Measurements from ENCODE around the gene STPG2.
"Not testable (repeated sequence)": the region's sequence is repeated elsewhere in the genome, so short reads cannot be mapped to it uniquely, and the experiment has no call there.

The STPG2 gene

DNA sequence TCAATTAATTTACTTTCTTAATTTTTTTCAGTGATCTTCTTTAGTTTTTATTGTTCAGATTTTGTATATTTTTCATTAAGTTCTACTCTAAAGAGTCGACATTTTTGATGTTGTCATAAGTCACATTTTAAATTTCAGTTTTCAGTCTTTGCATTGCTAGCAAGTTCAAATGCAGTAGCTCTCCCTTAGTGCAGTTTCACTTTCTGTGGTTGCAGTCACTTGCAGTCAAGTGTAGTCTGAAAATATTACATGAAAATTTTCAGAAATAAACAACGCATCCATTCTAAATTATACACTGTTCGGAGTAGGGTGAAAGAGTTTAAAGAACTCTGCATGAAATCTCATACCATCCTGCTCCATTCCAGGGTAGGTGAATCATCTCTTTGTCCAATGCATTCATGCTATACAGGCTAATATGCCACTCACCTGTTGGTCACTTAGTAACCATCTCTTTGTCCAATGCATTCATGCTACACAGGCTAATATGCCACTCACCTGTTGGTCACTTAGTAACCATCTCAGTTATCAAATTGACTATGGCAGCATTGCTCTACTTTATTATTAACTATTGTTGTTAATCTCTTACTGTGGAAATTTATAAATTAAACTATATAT lies 356.9 kb downstream of the STPG2 start:
- no peak for DNase-seq

GRCh38 chr4:97778174-97778573 lies 365.1 kb downstream of the STPG2 start:
- DNase-seq = no peak

GRCh38 chr4:97774347-97774989 lies 368.8 kb downstream of the STPG2 start:
- DNase-seq = no peak

DNA sequence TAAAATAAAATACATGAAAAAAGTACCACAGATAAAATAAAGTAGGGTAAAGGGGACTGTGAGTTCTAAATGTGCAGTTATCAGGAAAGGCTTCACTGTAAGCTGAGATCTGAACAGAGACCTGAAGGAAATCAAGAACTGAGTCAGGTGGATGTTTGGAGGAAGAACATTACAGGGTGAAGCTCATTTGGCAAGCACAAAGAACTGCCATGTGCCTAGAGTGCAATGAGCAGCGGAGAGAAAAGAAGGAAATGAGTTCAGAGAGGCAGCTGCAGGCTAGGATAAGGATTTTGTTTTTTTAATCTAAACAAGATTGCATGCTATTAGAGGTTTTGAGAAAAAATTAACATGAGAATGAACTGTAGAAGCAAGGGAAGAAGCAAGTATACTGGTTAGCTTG lies 373.1 kb downstream of the STPG2 start:
- DNase-seq = no peak

GRCh38 chr4:97762115-97762512 lies 381.2 kb downstream of the STPG2 start:
- no peak for DNase-seq

DNA sequence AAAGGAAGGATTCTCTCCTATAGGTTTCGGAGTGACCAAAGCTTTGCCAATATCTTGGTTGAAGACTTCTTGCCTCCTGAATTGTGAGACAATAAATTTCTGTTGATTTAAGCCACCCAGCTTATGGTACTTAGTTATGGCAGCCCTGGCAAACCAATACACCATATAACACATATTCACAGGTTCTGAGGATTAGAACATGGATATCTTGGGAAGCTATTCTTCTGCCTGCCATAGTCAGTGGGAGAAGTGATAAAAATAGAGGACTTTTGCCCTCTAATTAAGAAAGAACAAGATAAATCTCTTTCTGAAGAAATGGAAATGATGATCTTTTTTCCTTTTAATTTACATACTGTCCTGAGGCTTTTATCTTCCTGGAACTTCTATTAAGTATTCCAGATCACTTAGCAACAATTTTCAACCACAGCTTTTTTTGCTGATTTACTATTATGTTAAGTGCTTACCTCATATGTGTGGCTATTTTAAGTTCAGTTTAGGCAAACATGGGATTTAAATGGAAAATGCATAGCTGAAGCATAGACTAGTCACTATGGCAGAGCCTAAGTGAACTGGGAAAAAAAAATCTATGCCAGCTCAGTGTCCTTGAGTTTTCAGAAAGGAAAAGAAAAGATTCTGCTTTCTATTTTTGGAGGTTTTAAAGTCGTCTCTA lies 381.7 kb downstream of the STPG2 start:
- no peak for DNase-seq

DNA sequence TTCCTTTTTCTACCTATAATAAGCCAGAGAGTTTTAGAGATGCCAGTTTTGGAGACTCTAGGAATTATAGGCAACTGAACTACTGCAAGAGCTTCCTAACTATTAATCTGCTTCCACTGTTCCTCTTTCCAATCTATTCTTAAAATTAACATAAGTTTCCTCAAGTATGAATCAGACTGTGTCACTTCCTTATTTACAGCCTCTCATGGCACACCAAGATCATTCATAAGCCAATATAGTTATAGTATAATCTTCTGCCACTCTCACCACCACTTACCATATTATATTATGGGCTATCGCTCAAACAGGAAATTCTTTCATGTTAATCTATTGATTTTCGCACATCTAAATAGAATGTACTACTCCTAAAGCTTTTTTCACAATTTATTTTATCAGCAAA lies 383.5 kb downstream of the STPG2 start:
- no peak for DNase-seq

- DNase-seq = no peak
These were observed 390.7 kb downstream of the STPG2 start for GRCh38 chr4:97752599-97752998.

GRCh38 chr4:97747945-97748344 lies 395.3 kb downstream of the STPG2 start:
- DNase-seq = no peak

GRCh38 chr4:97720869-97721432 lies 422.3 kb downstream of the STPG2 start:
- DNase-seq = no peak

GRCh38 chr4:97691111-97691605 lies 452.1 kb downstream of the STPG2 start:
- no peak for DNase-seq

DNA sequence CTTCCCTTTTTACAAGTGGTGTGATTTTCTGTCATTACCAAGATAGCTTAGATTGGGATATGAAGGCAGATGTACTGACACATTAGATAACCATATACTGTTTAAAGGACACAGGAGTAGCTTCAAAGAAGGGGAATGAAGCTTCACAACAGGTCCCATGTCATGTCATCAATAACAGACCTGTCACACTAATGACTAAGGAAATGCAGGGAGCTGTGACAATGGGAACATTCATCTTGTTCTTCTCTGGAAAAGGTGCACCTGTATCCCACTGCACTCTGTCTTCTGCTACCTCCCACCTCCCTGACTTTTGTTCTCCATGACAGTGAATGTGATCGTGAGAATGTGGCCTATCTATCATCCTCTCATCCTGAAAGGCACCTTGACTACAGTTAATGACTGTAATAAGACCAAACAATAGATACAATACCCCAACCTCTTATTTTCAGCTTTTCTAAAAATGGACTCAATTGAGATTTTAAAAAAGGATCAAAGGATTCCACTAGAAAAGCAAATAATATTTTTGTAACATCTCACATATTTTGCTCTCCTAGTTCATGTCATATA lies 472.5 kb downstream of the STPG2 start:
- no peak for DNase-seq

DNA sequence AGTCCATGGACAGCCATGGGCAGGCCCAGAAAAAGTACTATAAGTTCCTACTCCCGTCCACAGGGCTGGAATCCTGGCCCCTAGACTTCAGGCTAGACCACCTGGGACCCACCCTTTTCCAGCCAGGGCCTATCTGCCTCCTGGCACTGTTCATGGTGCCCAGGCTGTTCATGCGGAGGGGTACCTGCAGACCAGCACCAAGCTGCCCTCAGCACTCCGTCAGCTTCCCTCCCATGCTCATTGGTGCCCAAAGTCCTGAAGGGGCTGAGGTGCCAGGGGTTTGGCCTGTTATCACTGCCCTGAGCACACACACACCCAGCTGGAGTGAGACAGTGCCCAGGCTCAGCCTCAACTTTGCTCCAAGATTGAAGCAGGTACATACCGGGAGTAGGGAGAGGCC lies 477.7 kb downstream of the STPG2 start:
- DNase-seq = no peak

GRCh38 chr4:97664741-97665140 lies 478.5 kb downstream of the STPG2 start:
- no peak for DNase-seq

DNA sequence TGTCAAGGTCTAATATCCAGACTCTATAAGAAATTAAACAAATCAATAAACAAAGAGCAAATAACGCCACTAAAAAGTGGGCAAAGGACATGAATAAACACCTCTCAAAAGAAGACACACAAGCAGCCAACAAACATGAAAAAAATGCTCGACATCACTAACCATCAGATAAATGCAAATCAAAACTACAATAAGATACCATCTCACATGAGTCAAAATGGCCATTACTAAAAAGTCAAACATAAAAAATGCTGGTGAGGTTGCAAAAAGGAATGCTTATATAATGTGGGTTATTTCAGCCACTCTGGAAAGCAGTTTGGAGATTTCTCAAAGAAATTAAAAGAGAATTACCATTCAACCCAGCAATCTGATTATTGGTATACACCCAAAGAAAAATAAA lies 481.1 kb downstream of the STPG2 start:
- DNase-seq = no peak

GRCh38 chr4:97656044-97656720 lies 487.1 kb downstream of the STPG2 start:
- DNase-seq = no peak

DNA sequence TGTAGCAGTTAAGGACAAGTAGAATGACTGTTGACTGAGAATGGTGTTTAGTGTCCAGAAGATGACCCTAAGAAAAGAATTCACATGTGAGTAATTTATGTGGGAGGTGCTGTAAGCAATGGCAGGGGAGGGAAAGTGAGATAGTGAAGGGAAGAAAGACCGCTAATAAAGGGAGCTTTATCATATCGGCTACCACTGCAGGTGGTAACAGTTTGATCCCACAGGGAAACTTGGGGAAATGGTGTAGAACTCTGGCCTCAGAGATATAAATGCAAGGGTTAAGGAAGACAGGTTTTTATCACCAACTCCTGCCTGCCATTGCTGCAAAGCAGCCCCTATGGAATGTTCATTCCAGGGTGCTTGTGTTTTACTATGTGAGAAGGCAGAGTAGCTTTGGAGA lies 489.6 kb downstream of the STPG2 start:
- DNase-seq = no peak

DNA sequence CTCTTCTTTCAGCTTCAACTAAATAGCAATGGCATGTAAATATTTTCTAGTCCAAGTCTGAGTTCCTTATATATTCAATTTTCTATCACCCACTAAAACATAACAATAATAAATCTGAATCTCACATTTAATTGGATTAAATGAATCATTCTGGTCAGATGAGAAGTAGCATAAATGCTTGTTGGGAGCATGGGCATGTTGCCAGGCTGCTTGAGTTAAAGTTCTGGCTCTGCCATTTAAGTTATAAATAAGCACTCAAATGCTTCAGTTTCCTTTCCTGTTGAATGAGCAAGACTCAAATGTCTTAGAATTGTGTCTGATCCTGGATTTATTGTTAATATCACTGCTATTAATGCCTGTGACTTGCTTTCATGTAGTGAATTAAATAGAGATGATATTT lies 496.3 kb downstream of the STPG2 start:
- no peak for DNase-seq

- DNase-seq = no peak
These were observed 498.0 kb downstream of the STPG2 start for GRCh38 chr4:97645071-97645821.

DNA sequence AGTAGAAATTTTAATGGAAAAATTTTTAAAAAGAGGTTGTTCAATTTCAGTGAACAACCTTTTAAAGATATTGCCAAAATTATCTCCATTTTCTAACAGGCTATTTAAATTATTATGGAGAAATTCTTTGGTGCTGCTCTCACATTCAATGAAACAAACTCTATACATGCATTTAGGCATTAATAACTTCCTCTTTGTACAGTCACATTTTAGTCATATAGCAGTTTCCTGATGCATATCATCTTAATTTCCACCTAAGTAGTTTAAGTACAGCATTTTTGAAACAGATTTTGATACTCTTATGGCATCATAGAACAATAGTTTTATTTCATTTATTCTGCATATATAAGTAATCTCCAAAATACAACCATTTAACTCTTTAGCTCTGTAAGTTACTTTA lies 500.1 kb downstream of the STPG2 start:
- DNase-seq = no peak

DNA sequence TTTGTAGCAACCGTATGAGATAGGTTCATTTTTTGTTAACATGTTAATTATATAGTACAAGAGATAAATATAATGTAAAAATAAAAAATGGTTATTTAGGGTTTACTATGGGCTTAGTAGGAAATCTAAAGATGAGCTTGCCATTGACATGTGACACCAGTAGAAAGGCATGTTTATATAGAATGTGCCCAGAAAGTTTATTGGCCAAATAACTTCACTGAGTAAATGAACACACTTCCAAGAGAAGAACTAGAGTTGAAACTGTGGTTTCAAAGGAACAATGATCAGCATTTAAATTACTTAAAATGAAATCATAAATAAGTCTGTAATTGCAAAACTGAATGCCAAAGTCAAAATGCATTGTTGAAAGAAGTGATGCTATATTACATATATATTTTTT lies 503.3 kb downstream of the STPG2 start:
- no peak for DNase-seq

DNA sequence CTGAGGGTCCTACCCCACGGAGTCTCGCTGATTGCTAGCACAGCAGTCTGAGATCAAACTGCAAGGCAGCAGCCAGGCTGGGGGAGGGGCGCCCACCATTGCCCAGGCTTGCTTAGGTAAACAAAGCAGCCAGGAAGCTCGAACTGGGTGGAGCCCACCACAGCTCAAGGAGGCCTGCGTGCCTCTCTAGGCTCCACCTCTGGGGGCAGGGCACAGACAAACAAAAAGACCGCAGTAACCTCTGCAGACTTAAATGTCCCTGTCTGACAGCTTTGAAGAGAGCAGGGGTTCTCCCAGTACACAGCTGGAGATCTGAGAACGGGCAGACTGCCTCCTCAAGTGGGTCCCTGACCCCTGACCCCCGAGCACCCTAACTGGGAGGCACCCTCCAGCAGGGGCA lies 509.4 kb downstream of the STPG2 start:
- not testable (repeated sequence) for DNase-seq

Measured in CD4-positive, alpha-beta T cell treated with Interleukin-17A for 1 hour (primary cell).